ENCODE measurements around the gene ACAT2.
"Not testable (repeated sequence)": the region's sequence is repeated elsewhere in the genome, so short reads cannot be mapped to it uniquely, and the experiment has no call there.

ACAT2 gene

DNA sequence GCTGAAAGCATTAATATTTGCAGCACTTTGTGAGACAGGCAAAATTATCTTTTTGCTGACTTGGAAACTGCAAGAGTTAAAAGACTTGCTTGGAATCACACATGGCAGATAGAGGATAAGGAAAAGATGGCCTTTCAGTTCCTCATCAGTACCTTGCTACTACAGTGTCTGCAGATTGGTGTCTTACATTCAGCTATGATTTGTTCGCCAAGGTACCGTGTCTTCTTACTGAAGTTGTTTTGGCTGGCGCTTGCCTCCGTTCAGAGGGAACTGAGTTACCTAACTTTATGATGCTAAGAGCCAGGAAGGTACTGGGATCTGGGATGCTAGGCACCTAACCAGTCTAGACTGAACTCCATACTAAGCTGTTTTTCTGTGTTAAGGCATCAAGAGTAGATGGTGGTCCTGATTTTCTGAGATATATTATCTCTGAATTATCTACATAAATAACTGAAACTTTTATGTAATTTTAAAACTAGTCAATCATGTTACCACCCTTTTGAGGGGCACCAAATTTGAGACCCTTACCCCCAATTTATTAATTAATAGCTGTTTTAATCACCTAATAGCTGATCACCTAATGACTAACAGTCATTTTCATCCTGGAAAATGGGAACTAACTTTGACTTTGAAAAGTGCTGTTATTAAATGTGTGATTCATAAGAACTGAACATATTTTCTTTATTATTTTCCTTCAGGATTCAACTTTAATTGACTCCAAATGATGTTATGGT, 32.1 kb upstream of the ACAT2 start:
- CTCF ChIA-PET, result interaction anchor here (1.1 to 2.7 kb wide), 4 partner anchors 9 to 61 kb away, joined by 3 to 22 read pairs (median 4); no protein-coding TSS in a partner anchor
- peak; percentile 26 for DNase-seq (ENCODE audit: extremely low spot score)
- POLR2A ChIA-PET, result interaction anchor here (1.5 kb wide), 1 partner anchor 60 kb away, joined by 4 read pairs; the partner anchor contains the start of gene TCP1
- TF ChIP-seq, protein P1, sequence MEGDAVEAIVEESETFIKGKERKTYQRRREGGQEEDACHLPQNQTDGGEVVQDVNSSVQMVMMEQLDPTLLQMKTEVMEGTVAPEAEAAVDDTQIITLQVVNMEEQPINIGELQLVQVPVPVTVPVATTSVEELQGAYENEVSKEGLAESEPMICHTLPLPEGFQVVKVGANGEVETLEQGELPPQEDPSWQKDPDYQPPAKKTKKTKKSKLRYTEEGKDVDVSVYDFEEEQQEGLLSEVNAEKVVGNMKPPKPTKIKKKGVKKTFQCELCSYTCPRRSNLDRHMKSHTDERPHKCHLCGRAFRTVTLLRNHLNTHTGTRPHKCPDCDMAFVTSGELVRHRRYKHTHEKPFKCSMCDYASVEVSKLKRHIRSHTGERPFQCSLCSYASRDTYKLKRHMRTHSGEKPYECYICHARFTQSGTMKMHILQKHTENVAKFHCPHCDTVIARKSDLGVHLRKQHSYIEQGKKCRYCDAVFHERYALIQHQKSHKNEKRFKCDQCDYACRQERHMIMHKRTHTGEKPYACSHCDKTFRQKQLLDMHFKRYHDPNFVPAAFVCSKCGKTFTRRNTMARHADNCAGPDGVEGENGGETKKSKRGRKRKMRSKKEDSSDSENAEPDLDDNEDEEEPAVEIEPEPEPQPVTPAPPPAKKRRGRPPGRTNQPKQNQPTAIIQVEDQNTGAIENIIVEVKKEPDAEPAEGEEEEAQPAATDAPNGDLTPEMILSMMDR (IDR thresholded peaks at IDR 0.05; ENCODE audit: control extremely low read depth, extremely low read depth, low read depth, missing control alignments), result no peak

DNA sequence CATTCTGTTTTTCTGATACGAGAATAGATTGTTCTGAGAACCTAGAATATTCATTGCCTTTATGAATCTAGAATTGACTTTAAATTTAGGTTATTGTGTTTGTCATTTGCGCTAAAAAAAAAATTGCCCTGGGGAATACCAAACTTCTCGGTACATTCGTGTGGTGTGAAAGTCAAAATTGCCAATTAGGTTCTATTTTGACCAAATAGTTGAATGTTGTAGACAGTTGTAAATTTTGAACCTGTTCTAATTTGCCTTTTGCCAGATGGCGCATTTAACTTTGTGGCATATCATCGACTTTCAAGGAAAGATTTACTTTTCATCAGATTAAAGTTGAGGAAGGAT, 31.5 kb upstream of the ACAT2 start:
- TF ChIP-seq, protein P1 (IDR thresholded peaks at IDR 0.05; ENCODE audit: control extremely low read depth, extremely low read depth, low read depth, missing control alignments), result no peak
- DNase-seq (ENCODE audit: extremely low spot score), result no peak
- ChIA-PET CTCF (interaction anchor here (1.2 to 2.7 kb wide), 3 partner anchors 8 to 58 kb away, joined by 3 to 22 read pairs (median 5); no protein-coding TSS in a partner anchor), POLR2A (interaction anchor here (1.5 kb wide), 1 partner anchor 59 kb away, joined by 4 read pairs; the partner anchor contains the start of gene TCP1)

DNA sequence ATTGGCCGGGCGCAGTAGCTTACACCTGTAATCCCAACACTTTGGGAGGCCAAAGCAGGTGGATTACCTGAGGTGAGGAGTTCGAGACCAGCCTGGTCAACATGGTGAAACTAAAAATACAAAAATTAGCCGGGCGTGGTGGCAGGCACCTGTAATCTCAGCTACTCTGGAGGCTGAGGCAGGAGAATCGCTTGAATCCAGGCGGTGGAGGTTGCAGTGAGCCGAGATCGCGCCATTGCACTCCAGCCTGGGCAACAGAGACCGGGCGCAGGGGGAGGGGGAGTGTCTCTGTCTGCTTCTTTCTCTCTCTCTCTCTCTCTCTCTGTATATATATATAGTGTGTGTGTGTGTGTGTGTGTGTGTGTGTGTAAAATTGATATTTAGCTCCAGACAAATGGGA, 29.3 kb upstream of the ACAT2 start:
- POLR2A ChIA-PET, result interaction anchor here (1.1 kb wide), 1 partner anchor 58 kb away, joined by 3 read pairs; the partner anchor contains the start of gene MRPL18
- CTCF ChIA-PET, result interaction anchor here (0.8 to 1.7 kb wide), 6 partner anchors 9 to 120 kb away, joined by 3 to 6 read pairs (median 4); partner anchors contain the start of gene MRPL18
- not testable (repeated sequence) for DNase-seq (ENCODE audit: extremely low spot score)

DNA sequence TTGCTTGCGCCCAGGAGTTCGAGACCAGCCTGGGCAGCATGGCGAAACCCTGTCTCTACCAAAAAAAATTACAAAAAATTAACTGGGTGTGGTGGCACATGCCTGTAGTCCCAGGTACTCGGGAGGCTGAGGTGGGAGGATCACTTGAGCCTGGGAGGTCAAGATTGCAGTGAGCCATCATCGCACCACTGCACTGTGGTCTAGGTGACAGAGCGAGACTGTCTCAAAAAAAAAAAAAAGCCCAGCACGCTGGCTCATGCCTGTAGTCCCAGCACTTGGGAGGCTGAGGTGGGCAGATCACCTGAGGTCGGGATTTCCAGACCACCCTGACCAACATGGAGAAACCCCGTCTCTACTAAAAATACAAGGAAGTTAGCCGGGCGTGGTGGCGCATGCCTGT, 28.4 kb upstream of the ACAT2 start:
- POLR2A ChIA-PET; DNase-seq (ENCODE audit: extremely low spot score): not testable (repeated sequence)
- CTCF ChIA-PET, result interaction anchor here (1.1 to 1.7 kb wide), 3 partner anchors 10 to 57 kb away, joined by 3 to 6 read pairs (median 3); partner anchors contain the start of gene MRPL18

DNA sequence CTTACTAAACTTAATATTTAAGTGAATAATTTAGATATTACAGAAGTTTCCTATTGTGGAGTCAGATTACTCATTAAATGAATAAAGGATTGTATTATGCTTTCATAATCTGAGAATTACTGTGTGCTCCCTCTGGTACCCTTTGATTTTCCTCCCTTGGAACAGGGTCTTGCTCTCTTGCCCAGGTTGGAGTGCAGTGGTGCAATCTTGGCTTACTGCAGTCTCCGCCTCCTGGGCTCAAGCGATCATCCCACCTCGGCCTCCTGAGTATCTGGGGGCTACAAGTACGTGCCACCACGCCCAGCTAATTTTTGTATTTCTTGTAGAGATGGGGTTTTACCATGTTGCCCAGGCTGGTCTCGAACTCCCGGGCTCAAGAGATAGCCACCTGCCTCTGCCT, 24.9 kb upstream of the ACAT2 start:
- POLR2A ChIA-PET, result interaction anchor here (1.9 kb wide), 1 partner anchor 10 kb away, joined by 4 read pairs; the partner anchor contains the start of gene WTAP
- CTCF ChIA-PET, result interaction anchor here (1.6 to 2.5 kb wide), 3 partner anchors 15 to 24 kb away, joined by 5 to 9 read pairs (median 5); partner anchors contain the start of gene ACAT2
- TF ChIP-seq, protein P1 (IDR thresholded peaks at IDR 0.05; ENCODE audit: control extremely low read depth, extremely low read depth, low read depth, missing control alignments), result no peak
- no peak for DNase-seq (ENCODE audit: extremely low spot score)

GRCh38 chr6:159739341-159739740, 22.5 kb upstream of the ACAT2 start:
- CTCF ChIA-PET, result interaction anchor here (0.6 kb wide), 1 partner anchor 24 kb away, joined by 3 read pairs; no protein-coding TSS in a partner anchor
- TF ChIP-seq, protein P1 (IDR thresholded peaks at IDR 0.05; ENCODE audit: control extremely low read depth, extremely low read depth, low read depth, missing control alignments), result no peak
- no peak for DNase-seq (ENCODE audit: extremely low spot score)
- POLR2A ChIA-PET, result no interaction called here

GRCh38 chr6:159742165-159742564, 19.7 kb upstream of the ACAT2 start:
- ChIA-PET CTCF (no interaction called here), POLR2A (no interaction called here)
- no peak for DNase-seq (ENCODE audit: extremely low spot score)
- TF ChIP-seq, protein P1 (IDR thresholded peaks at IDR 0.05; ENCODE audit: control extremely low read depth, extremely low read depth, low read depth, missing control alignments), result no peak

All from GM10248 (cell line).